NB4 (cell line): ENCODE data around the gene HOXD1.

Experiments
- MYC ChIP-seq: IDR thresholded peaks from 2 replicates; pipeline ENCODE4 v1.6.1; 2011; ENCODE audit warnings: low read depth, low read length
- POLR2A ChIP-seq: IDR thresholded peaks from 2 replicates; pipeline ENCODE4 v1.6.1; 2011; ENCODE audit warnings: mild to moderate bottlenecking; ENCODE audit not compliant: insufficient read length; ENCODE audit errors: extremely low read depth
- TF ChIP-seq, protein P1 (sequence below): IDR thresholded peaks from one replicate; pipeline ENCODE4 v1.5.1; 2012; ENCODE audit warnings: low read depth, low read length
- TF ChIP-seq, protein P2 (sequence below): IDR thresholded peaks from 2 replicates; pipeline ENCODE4 v1.6.1; 2011; ENCODE audit warnings: low read depth, low read length

DNA sequence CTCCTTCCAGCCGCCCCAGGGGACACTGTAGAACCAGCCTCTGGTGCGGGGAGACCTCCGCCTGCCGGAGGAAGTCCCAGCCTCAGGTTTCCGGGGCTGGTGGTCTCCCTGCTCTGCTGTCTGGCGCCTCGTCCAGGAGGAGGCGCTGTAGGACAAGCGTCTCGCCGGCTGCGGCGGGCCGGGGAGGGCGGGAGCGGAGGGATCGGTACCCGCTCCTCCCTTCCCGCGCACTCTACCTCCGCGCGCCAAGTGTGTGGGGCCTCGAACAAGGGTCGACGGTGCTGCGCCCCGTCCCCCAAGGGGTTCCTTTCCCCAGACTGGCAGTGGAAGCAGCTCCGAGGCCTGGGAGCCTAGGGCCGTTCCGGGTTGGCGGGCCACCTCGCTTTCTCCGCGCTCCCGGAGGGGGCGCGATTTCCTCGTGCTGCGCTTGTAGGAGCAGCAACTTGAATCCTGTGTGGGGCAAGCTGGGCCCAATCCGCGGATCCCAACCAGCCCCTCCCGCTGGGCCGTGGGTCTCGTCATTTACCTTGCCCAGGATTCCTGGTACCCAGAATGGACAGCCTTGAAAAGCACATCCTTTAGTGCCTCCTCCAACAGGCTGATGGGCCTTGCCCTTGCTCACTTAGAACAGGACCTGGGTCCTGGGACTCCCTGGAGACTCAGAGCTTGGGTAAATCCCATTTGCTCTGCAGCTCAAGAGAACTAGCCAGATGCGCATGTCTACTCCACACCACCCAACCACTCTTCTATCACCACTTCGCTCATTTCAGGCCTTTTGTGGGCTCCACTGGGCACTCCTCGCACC is 47.8 kb upstream of the HOXD1 start:
- TF ChIP-seq, protein P1, sequence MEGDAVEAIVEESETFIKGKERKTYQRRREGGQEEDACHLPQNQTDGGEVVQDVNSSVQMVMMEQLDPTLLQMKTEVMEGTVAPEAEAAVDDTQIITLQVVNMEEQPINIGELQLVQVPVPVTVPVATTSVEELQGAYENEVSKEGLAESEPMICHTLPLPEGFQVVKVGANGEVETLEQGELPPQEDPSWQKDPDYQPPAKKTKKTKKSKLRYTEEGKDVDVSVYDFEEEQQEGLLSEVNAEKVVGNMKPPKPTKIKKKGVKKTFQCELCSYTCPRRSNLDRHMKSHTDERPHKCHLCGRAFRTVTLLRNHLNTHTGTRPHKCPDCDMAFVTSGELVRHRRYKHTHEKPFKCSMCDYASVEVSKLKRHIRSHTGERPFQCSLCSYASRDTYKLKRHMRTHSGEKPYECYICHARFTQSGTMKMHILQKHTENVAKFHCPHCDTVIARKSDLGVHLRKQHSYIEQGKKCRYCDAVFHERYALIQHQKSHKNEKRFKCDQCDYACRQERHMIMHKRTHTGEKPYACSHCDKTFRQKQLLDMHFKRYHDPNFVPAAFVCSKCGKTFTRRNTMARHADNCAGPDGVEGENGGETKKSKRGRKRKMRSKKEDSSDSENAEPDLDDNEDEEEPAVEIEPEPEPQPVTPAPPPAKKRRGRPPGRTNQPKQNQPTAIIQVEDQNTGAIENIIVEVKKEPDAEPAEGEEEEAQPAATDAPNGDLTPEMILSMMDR, result peak; percentile 83
- TF ChIP-seq, protein P2, sequence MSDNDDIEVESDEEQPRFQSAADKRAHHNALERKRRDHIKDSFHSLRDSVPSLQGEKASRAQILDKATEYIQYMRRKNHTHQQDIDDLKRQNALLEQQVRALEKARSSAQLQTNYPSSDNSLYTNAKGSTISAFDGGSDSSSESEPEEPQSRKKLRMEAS, result no peak
- TF ChIP-seq MYC (no peak), POLR2A (no peak)
